ENCODE results near the gene UBR3. TPM values are rescaled to one million over a fixed set of nuclear protein-coding genes. Genes with fewer than 3 reads are reported as not detected.
"Not testable (repeated sequence)": the region's sequence is repeated elsewhere in the genome, so short reads cannot be mapped to it uniquely, and the experiment has no call there.

The UBR3 gene
- total RNA-seq, 2 experiments from 2014 or later: 11.6 to 21.0 TPM

DNA sequence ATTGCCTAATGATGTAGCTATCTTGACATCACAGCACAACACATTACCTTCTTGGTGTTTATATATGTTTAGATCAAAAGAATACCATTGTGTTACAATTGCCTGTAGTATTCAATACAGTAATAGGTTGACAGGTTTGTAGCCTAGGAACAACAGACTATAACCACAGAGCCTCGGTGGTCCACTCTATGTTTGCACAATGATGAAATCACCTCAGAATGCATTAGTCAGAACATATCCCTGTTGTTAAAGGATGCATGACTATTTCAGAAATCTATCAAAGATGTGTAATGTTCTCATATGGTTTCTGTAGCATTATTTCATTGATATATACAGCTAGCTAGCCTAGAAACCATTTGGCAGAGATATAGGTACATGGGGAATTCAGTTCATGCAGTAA is 11.4 kb upstream of the UBR3 start:
- H3K79me2 ChIP-seq (ENCODE audit: insufficient read depth, low read depth, low read length): peaks cover 10% of the 10 kb centered on the region; the same call in 1 of the 2 replicates
- POLR2A ChIA-PET: interaction anchor here (0.5 to 1.2 kb wide), 3 partner anchors 11 to 116 kb away, joined by 3 to 4 read pairs (median 3); partner anchors contain the start of gene UBR3
- no peaks in the 10 kb centered on the region for H3K4me1 ChIP-seq (ENCODE audit: insufficient read depth, low read length, poor library complexity, severe bottlenecking)
- peaks cover 96% of the 10 kb centered on the region for H3K36me3 ChIP-seq (ENCODE audit: insufficient read depth, low read length)
- no peak overlapping the region for H3K4me2 ChIP-seq (ENCODE audit: low read length)
- H3K9me3 ChIP-seq (ENCODE audit: low read length): no peaks in the 10 kb centered on the region
- BruUV-seq (replicated peaks): no TSS peak
- H3K9me2 ChIP-seq (ENCODE audit: insufficient read depth, low read length): no peaks in the 10 kb centered on the region
- no peak overlapping the region for H3K4me3 ChIP-seq (ENCODE audit: low read depth, low read length, poor library complexity, severe bottlenecking)
- CTCF ChIA-PET (ENCODE audit: unreplicated experiment): no interaction called here
- intact Hi-C loops (cut with micrococcal nuclease; ENCODE audit: unreplicated experiment): no loop called here
- peaks cover 7% of the 10 kb centered on the region; the same call in 1 of the 2 replicates for H4K20me1 ChIP-seq (ENCODE audit: insufficient read depth, low read length)
- H3K27ac ChIP-seq (ENCODE audit: low read depth, low read length, poor library complexity, severe bottlenecking): no peak overlapping the region
- no peak overlapping the region for H2AFZ ChIP-seq (ENCODE audit: low read length)
- DNase-seq (ENCODE audit: low spot score): no peak
- TF ChIP-seq, protein P1, sequence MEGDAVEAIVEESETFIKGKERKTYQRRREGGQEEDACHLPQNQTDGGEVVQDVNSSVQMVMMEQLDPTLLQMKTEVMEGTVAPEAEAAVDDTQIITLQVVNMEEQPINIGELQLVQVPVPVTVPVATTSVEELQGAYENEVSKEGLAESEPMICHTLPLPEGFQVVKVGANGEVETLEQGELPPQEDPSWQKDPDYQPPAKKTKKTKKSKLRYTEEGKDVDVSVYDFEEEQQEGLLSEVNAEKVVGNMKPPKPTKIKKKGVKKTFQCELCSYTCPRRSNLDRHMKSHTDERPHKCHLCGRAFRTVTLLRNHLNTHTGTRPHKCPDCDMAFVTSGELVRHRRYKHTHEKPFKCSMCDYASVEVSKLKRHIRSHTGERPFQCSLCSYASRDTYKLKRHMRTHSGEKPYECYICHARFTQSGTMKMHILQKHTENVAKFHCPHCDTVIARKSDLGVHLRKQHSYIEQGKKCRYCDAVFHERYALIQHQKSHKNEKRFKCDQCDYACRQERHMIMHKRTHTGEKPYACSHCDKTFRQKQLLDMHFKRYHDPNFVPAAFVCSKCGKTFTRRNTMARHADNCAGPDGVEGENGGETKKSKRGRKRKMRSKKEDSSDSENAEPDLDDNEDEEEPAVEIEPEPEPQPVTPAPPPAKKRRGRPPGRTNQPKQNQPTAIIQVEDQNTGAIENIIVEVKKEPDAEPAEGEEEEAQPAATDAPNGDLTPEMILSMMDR (conservative IDR thresholded peaks at IDR 0.05; ENCODE audit: low read length): no peak
- TF ChIP-seq EZH2phosphoT487 (IDR thresholded peaks at IDR 0.05; ENCODE audit: borderline replicate concordance, low read depth, low read length): no peak

DNA sequence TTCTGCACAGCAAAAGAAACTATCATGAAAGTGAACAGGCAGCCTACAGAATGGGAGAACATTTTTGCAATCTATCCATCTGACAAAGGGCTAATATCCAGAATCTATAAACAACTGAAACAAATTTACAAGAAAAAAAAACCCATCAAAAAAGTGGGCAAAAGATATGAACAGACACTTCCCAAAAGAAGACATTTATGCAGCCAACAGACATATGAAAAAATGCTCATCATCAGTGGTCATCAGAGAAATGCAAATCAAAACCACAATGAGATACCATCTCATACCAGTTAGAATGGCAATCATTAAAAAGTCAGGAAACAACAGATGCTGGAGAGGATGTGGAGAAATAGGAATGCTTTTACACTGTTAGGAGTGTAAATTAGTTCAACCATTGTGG is 10.3 kb upstream of the UBR3 start:
- CTCF ChIA-PET (ENCODE audit: unreplicated experiment); H2AFZ ChIP-seq (ENCODE audit: low read length); POLR2A ChIA-PET; BruUV-seq (replicated peaks); H3K9me2 ChIP-seq (ENCODE audit: insufficient read depth, low read length); H3K4me3 ChIP-seq (ENCODE audit: low read depth, low read length, poor library complexity, severe bottlenecking); H3K27ac ChIP-seq (ENCODE audit: low read depth, low read length, poor library complexity, severe bottlenecking); H3K9me3 ChIP-seq (ENCODE audit: low read length); DNase-seq (ENCODE audit: low spot score); H3K4me1 ChIP-seq (ENCODE audit: insufficient read depth, low read length, poor library complexity, severe bottlenecking); H4K20me1 ChIP-seq (ENCODE audit: insufficient read depth, low read length); intact Hi-C loops (cut with micrococcal nuclease; ENCODE audit: unreplicated experiment); H3K4me2 ChIP-seq (ENCODE audit: low read length): not testable (repeated sequence)
- H3K79me2 ChIP-seq (ENCODE audit: insufficient read depth, low read depth, low read length): peaks cover 21% of the 10 kb centered on the region
- H3K36me3 ChIP-seq (ENCODE audit: insufficient read depth, low read length): peaks cover 96% of the 10 kb centered on the region

DNA sequence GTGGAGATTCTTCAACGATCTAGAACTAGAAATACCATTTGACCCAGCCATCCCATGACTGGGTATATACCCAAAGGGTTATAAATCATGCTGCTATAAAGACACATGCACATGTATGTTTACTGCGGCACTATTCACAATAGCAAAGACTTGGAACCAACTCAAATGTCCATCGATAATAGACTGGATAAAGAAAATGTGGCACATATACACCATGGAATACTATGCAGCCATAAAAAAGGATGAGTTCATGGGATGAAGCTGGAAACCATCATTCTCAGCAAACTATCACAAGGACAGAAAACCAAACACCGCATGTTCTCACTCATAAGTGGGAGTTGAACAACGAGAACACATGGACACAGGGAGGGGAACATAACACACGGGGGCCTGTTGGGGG is 9.9 kb upstream of the UBR3 start:
- CTCF ChIA-PET (ENCODE audit: unreplicated experiment): interaction anchor here (0.6 kb wide), 1 partner anchor 18 kb away, joined by 4 read pairs; no protein-coding TSS in a partner anchor
- Histone ChIP-seq H3K36me3 (ENCODE audit: insufficient read depth, low read length) (peaks cover 96% of the 10 kb centered on the region), H3K79me2 (ENCODE audit: insufficient read depth, low read depth, low read length) (peaks cover 25% of the 10 kb centered on the region)
- H3K4me2 ChIP-seq (ENCODE audit: low read length); DNase-seq (ENCODE audit: low spot score); H3K9me3 ChIP-seq (ENCODE audit: low read length); H3K4me1 ChIP-seq (ENCODE audit: insufficient read depth, low read length, poor library complexity, severe bottlenecking); BruUV-seq (replicated peaks); H3K9me2 ChIP-seq (ENCODE audit: insufficient read depth, low read length); H3K27ac ChIP-seq (ENCODE audit: low read depth, low read length, poor library complexity, severe bottlenecking); H2AFZ ChIP-seq (ENCODE audit: low read length); intact Hi-C loops (cut with micrococcal nuclease; ENCODE audit: unreplicated experiment); H3K4me3 ChIP-seq (ENCODE audit: low read depth, low read length, poor library complexity, severe bottlenecking); POLR2A ChIA-PET; H4K20me1 ChIP-seq (ENCODE audit: insufficient read depth, low read length): not testable (repeated sequence)

DNA sequence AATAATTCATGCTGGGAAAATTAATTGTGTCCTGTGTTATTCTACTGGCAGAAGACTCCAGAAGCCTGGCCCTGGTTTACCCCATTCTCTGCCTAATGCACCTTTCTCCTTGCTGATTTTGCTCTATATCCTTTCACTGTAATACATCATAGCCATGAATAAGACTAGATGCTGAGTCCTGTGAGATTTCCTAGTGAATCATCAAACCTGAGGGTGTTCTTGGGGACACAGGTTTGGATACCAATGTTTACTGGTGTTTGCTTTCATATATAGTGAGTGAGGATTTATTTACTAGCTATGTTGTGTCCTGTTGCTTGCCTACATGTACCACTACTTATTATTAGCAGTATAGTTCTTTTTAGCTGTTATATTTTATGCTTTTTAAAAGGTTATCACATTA is 9.0 kb upstream of the UBR3 start:
- peaks cover 34% of the 10 kb centered on the region for H3K79me2 ChIP-seq (ENCODE audit: insufficient read depth, low read depth, low read length)
- POLR2A ChIA-PET: interaction anchor here (1.6 kb wide), 1 partner anchor 9 kb away, joined by 4 read pairs; the partner anchor contains the start of gene UBR3
- peaks cover 93% of the 10 kb centered on the region for H3K36me3 ChIP-seq (ENCODE audit: insufficient read depth, low read length)
- no TSS peak for BruUV-seq (replicated peaks)
- no peak for DNase-seq (ENCODE audit: low spot score)
- no peaks in the 10 kb centered on the region for H3K9me2 ChIP-seq (ENCODE audit: insufficient read depth, low read length)
- H3K27ac ChIP-seq (ENCODE audit: low read depth, low read length, poor library complexity, severe bottlenecking): no peak overlapping the region
- no peak overlapping the region for H3K4me3 ChIP-seq (ENCODE audit: low read depth, low read length, poor library complexity, severe bottlenecking)
- no peaks in the 10 kb centered on the region for H4K20me1 ChIP-seq (ENCODE audit: insufficient read depth, low read length)
- intact Hi-C loops (cut with micrococcal nuclease; ENCODE audit: unreplicated experiment): no loop called here
- H2AFZ ChIP-seq (ENCODE audit: low read length): no peak overlapping the region
- no peak for TF ChIP-seq EZH2phosphoT487 (IDR thresholded peaks at IDR 0.05; ENCODE audit: borderline replicate concordance, low read depth, low read length)
- TF ChIP-seq, protein P1 (conservative IDR thresholded peaks at IDR 0.05; ENCODE audit: low read length): no peak
- no peaks in the 10 kb centered on the region for H3K9me3 ChIP-seq (ENCODE audit: low read length)
- peaks cover 13% of the 10 kb centered on the region for H3K4me1 ChIP-seq (ENCODE audit: insufficient read depth, low read length, poor library complexity, severe bottlenecking)
- H3K4me2 ChIP-seq (ENCODE audit: low read length): no peak overlapping the region
- CTCF ChIA-PET (ENCODE audit: unreplicated experiment): no interaction called here

Data from OCI-LY7 (cell line).